GM12874 (cell line): ENCODE results near the gene SUCNR1.

Experiments
- CTCF ChIP-seq: IDR thresholded peaks from 2 replicates; pipeline ENCODE4 v1.5.1; 2011; ENCODE audit warnings: low read depth, mild to moderate bottlenecking, control low read depth, low read length, moderate library complexity; ENCODE audit not compliant: insufficient read depth

Gene SUCNR1

GRCh38 chr3:151873398-151873797, at the start of gene SUCNR1:
Gene SUCNR1 (plus strand): TSS chr3:151873643. CDS start chr3:151879893, 6,250 bp downstream.
- no peak for TF ChIP-seq CTCF

GRCh38 chr3:151827816-151828215, 45.6 kb upstream of the SUCNR1 start:
- no peak for TF ChIP-seq CTCF

- TF ChIP-seq CTCF = no peak
Observed at GRCh38 chr3:151835751-151836525, 37.5 kb upstream of the SUCNR1 start.

- TF ChIP-seq CTCF = no peak
Observed at GRCh38 chr3:151837057-151837456, 36.4 kb upstream of the SUCNR1 start.

- peak; percentile 55 for TF ChIP-seq CTCF
Observed at GRCh38 chr3:151838574-151839312, 34.7 kb upstream of the SUCNR1 start.

GRCh38 chr3:151839313-151839631, 34.2 kb upstream of the SUCNR1 start:
- no peak for TF ChIP-seq CTCF

- no peak for TF ChIP-seq CTCF
Observed at GRCh38 chr3:151841801-151842200, 31.6 kb upstream of the SUCNR1 start.
